ENCODE measurements around the gene ID4.

GRCh38 chr6:19870322-19870721 lies 33.2 kb downstream of the ID4 start:
- TF ChIP-seq CTCF (IDR thresholded peaks at IDR 0.05; ENCODE audit: low read depth, low read length) (no peak), EZH2phosphoT487 (IDR thresholded peaks at IDR 0.05; ENCODE audit: low read depth) (no peak)

All from OCI-LY3 (cell line).